Loucy (cell line): ENCODE data around the gene RSPH3.
"Not testable (repeated sequence)": the region's sequence is repeated elsewhere in the genome, so short reads cannot be mapped to it uniquely, and the experiment has no call there.

Source experiments
- H2AFZ ChIP-seq: fragments of 200-600 bp; sonication (generic); 2 replicates; pipeline ENCODE4 v1.6.0; 2016; ENCODE audit warnings: antibody characterized with exemption, mild to moderate bottlenecking, low read length, moderate library complexity
- H3F3A ChIP-seq: fragments of 200-600 bp; 2 replicates; pipeline ENCODE4 v1.6.0; 2016; ENCODE audit warnings: antibody characterized with exemption, low read depth, mild to moderate bottlenecking
- H3K27me3 ChIP-seq: fragments of 200-600 bp; sonication (generic); 2 replicates; pipeline ENCODE4 v1.6.1; 2014; ENCODE audit warnings: low read length, mild to moderate bottlenecking; ENCODE audit not compliant: insufficient read depth, poor library complexity, severe bottlenecking
- H3K36me3 ChIP-seq: fragments of 200-600 bp; sonication (generic); 2 replicates; pipeline ENCODE4 v1.6.1; 2016; ENCODE audit warnings: low read length; ENCODE audit not compliant: insufficient read depth
- H3K4me1 ChIP-seq: fragments of 200-600 bp; sonication (generic); 2 replicates; pipeline ENCODE4 v1.5.1; 2014; ENCODE audit warnings: low read length, mild to moderate bottlenecking; ENCODE audit not compliant: insufficient read depth, poor library complexity, severe bottlenecking
- H3K4me2 ChIP-seq: fragments of 200-600 bp; sonication (generic); 2 replicates; pipeline ENCODE4 v1.6.0; 2014; ENCODE audit warnings: antibody characterized with exemption, low read length, low read depth, mild to moderate bottlenecking; ENCODE audit not compliant: poor library complexity, severe bottlenecking
- H3K4me3 ChIP-seq: fragments of 200-600 bp; sonication (generic); 2 replicates; pipeline ENCODE4 v1.5.1; 2014; ENCODE audit warnings: low read length, mild to moderate bottlenecking, mixed read lengths; ENCODE audit not compliant: poor library complexity, severe bottlenecking
- H3K79me2 ChIP-seq: fragments of 200-600 bp; sonication (generic); 2 replicates; pipeline ENCODE4 v1.6.1; 2014; ENCODE audit warnings: low read length; ENCODE audit not compliant: insufficient read depth
- H3K9ac ChIP-seq: fragments of 200-600 bp; sonication (generic); 2 replicates; pipeline ENCODE4 v1.6.0; 2014; ENCODE audit warnings: mild to moderate bottlenecking, low read depth, low read length, moderate library complexity; ENCODE audit not compliant: poor library complexity, severe bottlenecking
- H3K9me2 ChIP-seq: fragments of 200-600 bp; sonication (generic); replicated peaks from 2 replicates; pipeline ENCODE4 v1.6.1; 2016; ENCODE audit warnings: low read depth, low read length, mixed read lengths
- H3K9me3 ChIP-seq: fragments of 200-600 bp; sonication (generic); 2 replicates; pipeline ENCODE4 v1.6.1; 2014; ENCODE audit warnings: mild to moderate bottlenecking, antibody characterized with exemption, low read length, low read depth; ENCODE audit not compliant: insufficient read depth
- H4K20me1 ChIP-seq: fragments of 200-600 bp; sonication (generic); 2 replicates; pipeline ENCODE4 v1.6.0; 2014; ENCODE audit warnings: antibody characterized with exemption, low read length, mild to moderate bottlenecking; ENCODE audit not compliant: insufficient read depth, poor library complexity, severe bottlenecking
- EZH2phosphoT487 ChIP-seq: fragments of 200-600 bp; IDR thresholded peaks from 2 replicates; pipeline ENCODE4 v1.6.1; 2018; ENCODE audit warnings: antibody characterized with exemption, mild to moderate bottlenecking, moderate library complexity, borderline replicate concordance
- TF ChIP-seq, protein P1 (sequence below): fragments of 200-600 bp; sonication (generic); conservative IDR thresholded peaks from 2 replicates; pipeline ENCODE4 v1.5.1; 2014; ENCODE audit warnings: mild to moderate bottlenecking, antibody characterized with exemption, low read length

RSPH3 gene

GRCh38 chr6:159033160-159034049, 33.4 kb upstream of the RSPH3 start:
- H3K9me3 ChIP-seq, result no peaks in the 10 kb centered on the region

GRCh38 chr6:159031846-159032245, 31.8 kb upstream of the RSPH3 start:
- Histone ChIP-seq H4K20me1 (no peaks in the 10 kb centered on the region), H2AFZ (no peak overlapping the region), H3F3A (no peaks in the 10 kb centered on the region), H3K27me3 (no peaks in the 10 kb centered on the region), H3K4me3 (no peak overlapping the region), H3K4me1 (no peaks in the 10 kb centered on the region), H3K4me2 (no peak overlapping the region), H3K9me2 (no peaks in the 10 kb centered on the region), H3K9me3 (no peaks in the 10 kb centered on the region), H3K9ac (no peak overlapping the region), H3K36me3 (no peaks in the 10 kb centered on the region; the same call in 1 of the 2 replicates), H3K79me2 (no peaks in the 10 kb centered on the region)
- TF ChIP-seq, protein P1, sequence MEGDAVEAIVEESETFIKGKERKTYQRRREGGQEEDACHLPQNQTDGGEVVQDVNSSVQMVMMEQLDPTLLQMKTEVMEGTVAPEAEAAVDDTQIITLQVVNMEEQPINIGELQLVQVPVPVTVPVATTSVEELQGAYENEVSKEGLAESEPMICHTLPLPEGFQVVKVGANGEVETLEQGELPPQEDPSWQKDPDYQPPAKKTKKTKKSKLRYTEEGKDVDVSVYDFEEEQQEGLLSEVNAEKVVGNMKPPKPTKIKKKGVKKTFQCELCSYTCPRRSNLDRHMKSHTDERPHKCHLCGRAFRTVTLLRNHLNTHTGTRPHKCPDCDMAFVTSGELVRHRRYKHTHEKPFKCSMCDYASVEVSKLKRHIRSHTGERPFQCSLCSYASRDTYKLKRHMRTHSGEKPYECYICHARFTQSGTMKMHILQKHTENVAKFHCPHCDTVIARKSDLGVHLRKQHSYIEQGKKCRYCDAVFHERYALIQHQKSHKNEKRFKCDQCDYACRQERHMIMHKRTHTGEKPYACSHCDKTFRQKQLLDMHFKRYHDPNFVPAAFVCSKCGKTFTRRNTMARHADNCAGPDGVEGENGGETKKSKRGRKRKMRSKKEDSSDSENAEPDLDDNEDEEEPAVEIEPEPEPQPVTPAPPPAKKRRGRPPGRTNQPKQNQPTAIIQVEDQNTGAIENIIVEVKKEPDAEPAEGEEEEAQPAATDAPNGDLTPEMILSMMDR, result no peak
- TF ChIP-seq EZH2phosphoT487, result no peak

More at GRCh38 chr6:159033160-159034049, 33.4 kb upstream of the RSPH3 start:
- Histone ChIP-seq H3K9me2 (no peaks in the 10 kb centered on the region), H3K4me1 (no peaks in the 10 kb centered on the region), H3K4me3 (no peak overlapping the region), H2AFZ (no peak overlapping the region), H3K9ac (no peak overlapping the region), H3K27me3 (no peaks in the 10 kb centered on the region), H3K79me2 (no peaks in the 10 kb centered on the region), H4K20me1 (no peaks in the 10 kb centered on the region), H3K36me3 (peaks cover 6% of the 10 kb centered on the region; the same call in 1 of the 2 replicates), H3F3A (no peaks in the 10 kb centered on the region), H3K4me2 (no peak overlapping the region)
- TF ChIP-seq, protein P1, result no peak
- no peak for TF ChIP-seq EZH2phosphoT487

- H3K9me3 ChIP-seq, result peaks cover 4% of the 10 kb centered on the region; the same call in 1 of the 2 replicates
- H2AFZ ChIP-seq, result no peak overlapping the region
- no peaks in the 10 kb centered on the region for H3K27me3 ChIP-seq
- H3K9ac ChIP-seq, result no peak overlapping the region
- no peak overlapping the region for H3K4me2 ChIP-seq
- TF ChIP-seq, protein P1, result no peak
- no peak for TF ChIP-seq EZH2phosphoT487
- no peaks in the 10 kb centered on the region for H3K9me2 ChIP-seq
- no peaks in the 10 kb centered on the region for H4K20me1 ChIP-seq
- H3K79me2 ChIP-seq, result no peaks in the 10 kb centered on the region
- H3K36me3 ChIP-seq, result no peaks in the 10 kb centered on the region
- no peak overlapping the region for H3K4me3 ChIP-seq
- no peaks in the 10 kb centered on the region for H3F3A ChIP-seq
- no peaks in the 10 kb centered on the region for H3K4me1 ChIP-seq
Observed at GRCh38 chr6:159030168-159030567, 30.2 kb upstream of the RSPH3 start.

- H2AFZ ChIP-seq, H3K36me3 ChIP-seq, H3K9ac ChIP-seq, H3K79me2 ChIP-seq, H4K20me1 ChIP-seq, H3K4me2 ChIP-seq, H3K9me2 ChIP-seq, H3K27me3 ChIP-seq, H3F3A ChIP-seq, H3K4me3 ChIP-seq, H3K4me1 ChIP-seq: not testable (repeated sequence)
- peaks cover 12% of the 10 kb centered on the region; the same call in 1 of the 2 replicates for H3K9me3 ChIP-seq
Observed at GRCh38 chr6:159025224-159025623, 25.2 kb upstream of the RSPH3 start.
